Dermis microvascular lymphatic vessel endothelial cell (primary cell): ENCODE measurements around the gene METTL22. TPM values are rescaled to one million over a fixed set of nuclear protein-coding genes. Genes with fewer than 3 reads are reported as not detected.

Experiments used
- DNase-seq, 2 donors: peaks; one replicate each; pipeline versions ENCODE4 v3.0.0 to v3.0.0-alpha.2; 2010; ENCODE audit warnings: low read depth in 2 of 2
- total RNA-seq: library from RNA; depleted of rRNA; stranded (reverse); fragments of >200 nt; gene quantifications from 2 replicates; pipeline ENCODE4 v1.2.1, GENCODE V29; 2014

Gene METTL22
- total RNA-seq, 1 donor from 2014 or later: 8.9 TPM

- DNase-seq: no peak
Measured at GRCh38 chr16:8631818-8632465, 10.4 kb downstream of the METTL22 start.

GRCh38 chr16:8632675-8633182 lies 11.2 kb downstream of the METTL22 start:
- no peak for DNase-seq

GRCh38 chr16:8634991-8635736 lies 13.7 kb downstream of the METTL22 start:
- DNase-seq: peak in 1 of 2 donors; percentile 21

- no peak for DNase-seq
Measured at GRCh38 chr16:8639694-8640093, 18.2 kb downstream of the METTL22 start.

GRCh38 chr16:8641671-8642070 lies 20.2 kb downstream of the METTL22 start:
- no peak for DNase-seq

GRCh38 chr16:8642146-8642545 lies 20.6 kb downstream of the METTL22 start:
- DNase-seq: no peak

- no peak for DNase-seq
Measured at GRCh38 chr16:8644211-8645140, 23.0 kb downstream of the METTL22 start.

- no peak for DNase-seq
Measured at GRCh38 chr16:8645141-8645521, 23.6 kb downstream of the METTL22 start.

GRCh38 chr16:8645831-8646230 lies 24.3 kb downstream of the METTL22 start:
- DNase-seq: no peak

GRCh38 chr16:8646326-8647053 lies 25.0 kb downstream of the METTL22 start:
- no peak for DNase-seq

- DNase-seq: no peak
Measured at GRCh38 chr16:8647721-8648318, 26.3 kb downstream of the METTL22 start.

GRCh38 chr16:8648877-8649276 lies 27.4 kb downstream of the METTL22 start:
- no peak for DNase-seq

- DNase-seq: no peak
Measured at GRCh38 chr16:8649829-8650554, 28.5 kb downstream of the METTL22 start.

GRCh38 chr16:8651958-8652357 lies 30.5 kb downstream of the METTL22 start:
- peak in 1 of 2 donors; percentile 6 for DNase-seq

- DNase-seq: peak; percentile 14 to 51
Measured at GRCh38 chr16:8655184-8655717, 33.8 kb downstream of the METTL22 start.

GRCh38 chr16:8656376-8656775 lies 34.9 kb downstream of the METTL22 start:
- no peak for DNase-seq

- peak; percentile 42 to 72 for DNase-seq
Measured at GRCh38 chr16:8660841-8661301, 39.4 kb downstream of the METTL22 start.

- no peak for DNase-seq
Measured at GRCh38 chr16:8661703-8662102, 40.2 kb downstream of the METTL22 start.

- DNase-seq: no peak
Measured at GRCh38 chr16:8663192-8664089, 41.9 kb downstream of the METTL22 start.
